Endothelial cell of umbilical vein (primary cell): ENCODE measurements around the gene JUP.

Experiments used
- CTCF ChIP-seq, 2 donors: IDR thresholded peaks; 1 replicate in 1 of 2; 2 replicates in 1 of 2; pipeline ENCODE4 v1.5.1; 2011; ENCODE audit warnings: low read length in 2 of 2, mild to moderate bottlenecking in 2 of 2, moderate library complexity in 2 of 2, control low read depth in 1 of 2, inconsistent platforms in 1 of 2, low read depth in 1 of 2; ENCODE audit not compliant: insufficient read depth in 1 of 2; ENCODE audit errors: extremely low read depth in 1 of 2
- POLR2A ChIP-seq: IDR thresholded peaks from 2 replicates; pipeline ENCODE4 v1.6.1; 2012; ENCODE audit warnings: low read depth, mild to moderate bottlenecking, control low read depth, low read length

DNA sequence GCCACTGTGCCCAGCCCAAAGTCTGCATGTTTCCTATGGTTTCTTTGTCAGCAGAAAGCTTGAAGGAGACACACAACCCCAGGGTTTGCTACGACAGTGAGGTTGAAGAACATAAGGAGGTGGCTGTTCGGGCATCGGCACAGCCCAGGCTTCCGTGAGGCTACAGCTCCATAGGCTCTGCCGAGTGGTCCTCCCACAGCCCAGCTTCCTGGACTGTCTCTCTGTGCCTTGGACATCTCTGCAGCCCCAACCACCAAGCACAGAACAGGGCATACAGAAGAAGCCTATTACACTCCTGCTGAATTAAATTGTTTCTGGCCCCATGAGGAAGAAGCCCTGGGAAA, 48.9 kb downstream of the JUP start:
- TF ChIP-seq POLR2A (no peak), CTCF (IDR thresholded peaks at IDR 0.05; ENCODE audit: extremely low read depth in 1 of 2, insufficient read depth in 1 of 2, low read depth in 1 of 2, low read length in 2 of 2) (no peak)
